Stimulated activated CD8-positive, alpha-beta memory T cell treated with anti-CD3 and anti-CD28 coated beads, Interleukin-4, amount 100 ng/mL, for 48 hours (primary cell): ENCODE results near the gene C2CD2.

Source experiments
- DNase-seq: peaks from one replicate; pipeline ENCODE4 v3.0.0-alpha.2; 2020

The C2CD2 gene

DNA sequence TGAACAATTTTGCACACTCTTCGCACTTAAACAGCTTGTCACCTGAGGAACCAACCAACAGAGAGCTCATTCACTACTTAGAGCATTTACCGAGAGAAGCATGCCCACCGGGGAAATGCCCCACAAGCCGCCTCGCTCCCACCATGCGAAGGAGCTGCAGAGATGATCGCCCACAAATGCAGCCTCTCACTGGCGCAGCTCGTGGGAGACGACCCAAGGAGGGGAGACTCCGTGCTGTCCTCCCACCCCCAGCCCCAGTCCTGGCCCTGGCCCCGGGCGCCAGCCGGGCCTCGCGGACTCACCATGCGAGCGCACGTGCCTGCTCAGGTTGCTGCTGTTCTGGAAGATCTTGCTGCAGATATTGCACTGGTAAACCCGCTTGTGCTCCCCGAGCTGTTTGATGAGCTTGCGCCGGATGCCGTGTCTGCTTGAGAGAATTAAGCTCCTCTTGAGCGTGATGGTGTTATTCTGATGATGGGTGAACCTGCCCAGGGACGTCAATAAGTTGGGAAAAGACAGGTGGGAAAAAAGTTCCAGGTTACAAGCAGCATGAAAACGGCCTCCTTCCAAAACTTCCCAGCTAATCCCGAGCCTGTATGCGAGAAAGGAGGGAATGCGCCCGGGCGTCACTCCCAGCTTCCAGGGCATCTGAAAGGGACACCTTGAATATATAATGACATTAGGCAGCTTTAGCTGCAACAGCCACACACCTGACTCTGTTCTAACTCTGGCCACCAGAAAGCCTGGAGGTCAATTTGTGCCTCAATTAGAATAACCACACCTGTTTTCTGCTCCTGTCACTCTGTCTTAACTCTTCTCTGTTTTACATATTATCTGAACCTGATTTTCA is 117.4 kb downstream of the C2CD2 start:
- no peak for DNase-seq

DNA sequence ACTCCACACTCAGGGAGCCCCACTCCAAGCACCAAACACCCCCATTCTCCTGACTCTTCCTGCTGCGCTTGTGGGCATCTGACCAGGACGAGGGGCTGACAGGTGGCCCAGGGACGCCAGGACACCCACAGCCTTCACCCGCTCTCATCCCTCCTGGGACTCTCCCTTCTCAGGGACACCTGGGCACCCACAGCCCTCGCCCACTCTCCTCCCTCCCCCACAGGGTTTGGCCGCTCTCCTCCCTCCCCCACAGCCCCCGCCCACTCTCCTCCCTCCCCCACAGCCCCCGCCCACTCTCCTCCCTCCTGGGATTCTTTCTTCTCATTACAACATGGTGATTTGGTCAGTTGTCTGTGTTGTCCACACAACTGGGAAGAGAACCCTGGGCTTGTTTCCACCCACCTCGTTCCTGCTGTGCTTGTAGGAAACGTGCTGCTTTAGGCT is 118.1 kb downstream of the C2CD2 start:
- no peak for DNase-seq
